HG03039 (cell line): ENCODE measurements around the gene COL10A1.

Experiments used
- ATAC-seq: cut with Tn5 transposase; IDR thresholded peaks from one replicate; pipeline ENCODE4 v1.9.1; 2021; ENCODE audit warnings: mild to moderate bottlenecking, moderate library complexity; ENCODE audit not compliant: unreplicated experiment

Gene COL10A1

GRCh38 chr6:116088946-116089345 is 37.0 kb downstream of the COL10A1 start:
- ATAC-seq, result no peak

GRCh38 chr6:116087437-116088027 is 38.4 kb downstream of the COL10A1 start:
- peak; percentile 93 for ATAC-seq

- ATAC-seq, result no peak
Measured at GRCh38 chr6:116084284-116084683, 41.6 kb downstream of the COL10A1 start.

GRCh38 chr6:116083052-116083451 is 42.9 kb downstream of the COL10A1 start:
- ATAC-seq, result no peak

GRCh38 chr6:116078945-116079344 is 47.0 kb downstream of the COL10A1 start:
- no peak for ATAC-seq

- no peak for ATAC-seq
Measured at GRCh38 chr6:116078522-116078921, 47.4 kb downstream of the COL10A1 start.

- no peak for ATAC-seq
Measured at GRCh38 chr6:116074732-116075390, 51.1 kb downstream of the COL10A1 start.

GRCh38 chr6:116073765-116074440 is 52.0 kb downstream of the COL10A1 start:
- ATAC-seq, result no peak

- no peak for ATAC-seq
Measured at GRCh38 chr6:116072368-116072767, 53.6 kb downstream of the COL10A1 start.

- no peak for ATAC-seq
Measured at GRCh38 chr6:116070616-116071389, 55.1 kb downstream of the COL10A1 start.

- ATAC-seq, result no peak
Measured at GRCh38 chr6:116070101-116070500, 55.8 kb downstream of the COL10A1 start.
